HAP-1 (cell line): ENCODE results near the gene AGAP1.

Experiments used
- DNase-seq, 2 experiments: peaks; one replicate each; pipeline ENCODE4 v3.0.0-alpha.2; 2016 to 2020; ENCODE audit warnings: low spot score in 2 of 2
- H3K27me3 ChIP-seq: fragments of 250-450 bp; sonication (Bioruptor Pico); 2 replicates; pipeline ENCODE4 v1.5.1; 2020; ENCODE audit warnings: low read depth, mild to moderate bottlenecking, moderate library complexity
- H3K36me3 ChIP-seq: fragments of 250-450 bp; sonication (Bioruptor Pico); replicated peaks from 2 replicates; pipeline ENCODE4 v1.5.1; 2020; ENCODE audit warnings: mild to moderate bottlenecking
- H3K4me1 ChIP-seq: fragments of 250-450 bp; sonication (Bioruptor Pico); 2 replicates; pipeline ENCODE4 v1.5.1; 2020; ENCODE audit warnings: mild to moderate bottlenecking
- H3K4me3 ChIP-seq: fragments of 250-450 bp; sonication (Bioruptor Pico); 2 replicates; pipeline ENCODE4 v1.5.1; 2020; ENCODE audit warnings: mild to moderate bottlenecking, moderate library complexity
- H3K9me3 ChIP-seq: fragments of 250-450 bp; sonication (Bioruptor Pico); 2 replicates; pipeline ENCODE4 v1.5.1; 2020; ENCODE audit warnings: mild to moderate bottlenecking, moderate library complexity
- in situ Hi-C: fragments of 300-500 bp; cut with MboI; formaldehyde crosslinking; loops from 3 replicates; pipeline ENCODE4 v1.14.3; 2020; ENCODE audit warnings: low sequenced_read_pairs, inconsistent platforms, mixed read lengths

Gene AGAP1

DNA sequence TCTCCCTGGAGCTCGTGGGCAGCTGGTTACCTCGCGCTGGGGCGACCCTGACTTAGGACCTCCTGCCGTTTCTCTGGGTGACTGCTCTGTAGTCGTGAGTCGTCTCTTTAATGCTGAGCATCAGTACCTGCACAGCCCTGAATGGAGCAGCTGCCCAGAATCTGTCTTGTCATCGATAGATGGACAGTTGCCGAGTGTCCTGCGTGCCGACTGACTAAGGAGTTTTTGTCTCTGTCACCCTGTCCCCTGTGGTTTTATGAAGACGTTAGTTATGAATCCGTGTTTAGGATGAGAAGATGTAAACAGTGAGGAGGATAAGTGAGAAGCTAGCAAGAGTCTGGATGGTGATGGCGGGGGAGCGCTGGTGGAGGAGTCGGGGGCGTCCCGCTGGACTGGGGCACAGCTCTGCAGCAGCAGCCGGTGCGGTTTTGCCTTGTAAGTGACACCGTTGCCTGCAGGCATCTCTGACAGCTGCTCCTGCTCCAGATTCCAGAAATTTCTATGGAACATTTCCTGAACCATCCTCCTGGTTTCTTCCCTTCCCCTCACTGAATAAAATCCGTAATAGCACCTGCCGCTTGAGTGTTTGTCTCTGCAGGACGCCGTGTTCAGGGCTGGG, 13.3 kb downstream of the AGAP1 start:
- H3K4me3 ChIP-seq, result no peak overlapping the region
- H3K4me1 ChIP-seq, result peaks cover 13% of the 10 kb centered on the region
- H3K36me3 ChIP-seq, result no peaks in the 10 kb centered on the region
- in situ Hi-C loops, result no loop called here
- no peaks in the 10 kb centered on the region for H3K9me3 ChIP-seq
- DNase-seq, result no peak
- H3K27me3 ChIP-seq, result no peaks in the 10 kb centered on the region

- DNase-seq, result no peak
- Histone ChIP-seq H3K9me3 (no peaks in the 10 kb centered on the region), H3K4me3 (no peak overlapping the region), H3K36me3 (no peaks in the 10 kb centered on the region), H3K4me1 (peaks cover 10% of the 10 kb centered on the region), H3K27me3 (no peaks in the 10 kb centered on the region)
- in situ Hi-C loops, result no loop called here
These were observed 14.1 kb downstream of the AGAP1 start for GRCh38 chr2:235507928-235508327.

DNA sequence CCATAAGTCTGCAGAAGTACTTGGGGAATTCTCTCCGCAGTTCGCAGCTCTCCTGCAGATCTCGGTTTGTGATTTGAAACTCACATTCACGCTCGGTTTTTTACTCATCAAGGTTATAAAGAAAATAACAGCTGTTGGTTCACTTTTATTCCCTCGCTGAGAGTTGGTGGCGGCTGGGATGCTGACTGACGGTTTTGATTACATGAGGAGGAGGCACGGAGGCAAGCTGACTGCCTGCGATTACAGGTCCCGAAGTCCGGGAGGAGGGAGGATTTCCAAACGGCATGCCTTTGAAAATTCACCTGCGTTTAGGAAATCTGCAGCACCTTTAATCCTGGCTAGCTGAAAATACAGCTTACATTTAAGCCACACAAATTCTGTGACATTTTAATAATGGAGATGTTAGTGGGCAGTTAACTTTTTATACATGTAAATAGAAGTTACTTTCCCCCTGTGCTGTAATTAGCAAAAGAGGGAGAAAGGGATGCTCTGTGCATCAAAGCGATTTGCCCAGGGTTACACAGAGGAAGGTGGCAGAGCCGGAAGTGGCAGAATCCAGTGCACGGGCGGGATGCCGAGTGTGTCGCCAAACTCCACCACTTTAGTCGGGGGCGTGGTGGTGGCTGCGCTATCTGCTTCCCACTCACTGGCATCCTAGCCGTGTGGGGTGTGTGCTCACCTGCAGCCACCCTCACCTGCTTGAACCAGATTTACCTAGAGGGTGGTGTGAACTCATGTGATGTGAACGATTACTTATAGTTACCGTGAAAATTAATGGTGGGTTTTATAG, 14.7 kb downstream of the AGAP1 start:
- no peaks in the 10 kb centered on the region for H3K27me3 ChIP-seq
- in situ Hi-C loops, result no loop called here
- H3K9me3 ChIP-seq, result no peaks in the 10 kb centered on the region
- DNase-seq, result no peak
- H3K4me3 ChIP-seq, result no peak overlapping the region
- no peaks in the 10 kb centered on the region for H3K36me3 ChIP-seq
- peaks cover 10% of the 10 kb centered on the region for H3K4me1 ChIP-seq

DNA sequence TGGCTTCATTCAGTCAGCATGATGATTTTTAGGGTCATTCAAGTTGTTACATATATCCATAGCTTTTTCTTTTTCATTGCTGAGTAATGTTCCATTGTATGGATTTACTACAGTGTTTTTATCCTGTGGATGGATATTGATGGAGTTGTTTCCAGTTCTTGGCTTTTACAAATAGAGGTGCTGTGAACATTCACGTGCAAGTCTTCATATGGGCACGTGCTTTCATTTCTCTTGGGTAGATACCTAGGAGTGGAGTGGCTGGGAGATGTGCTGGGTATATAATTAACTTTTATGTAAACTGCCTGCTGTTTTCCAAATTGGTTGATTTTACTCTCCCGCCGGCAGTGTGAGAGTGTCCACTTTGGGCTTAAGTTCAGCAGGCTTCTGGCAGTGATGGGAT, 16.5 kb downstream of the AGAP1 start:
- Histone ChIP-seq H3K4me3 (no peak overlapping the region), H3K4me1 (peaks cover 2% of the 10 kb centered on the region; the same call in 1 of the 2 replicates), H3K27me3 (no peaks in the 10 kb centered on the region), H3K36me3 (no peaks in the 10 kb centered on the region), H3K9me3 (no peaks in the 10 kb centered on the region)
- no peak for DNase-seq
- in situ Hi-C loops, result no loop called here

GRCh38 chr2:235511187-235511661, 17.4 kb downstream of the AGAP1 start:
- no peak for DNase-seq
- in situ Hi-C loops, result no loop called here
- H3K27me3 ChIP-seq, result no peaks in the 10 kb centered on the region
- no peaks in the 10 kb centered on the region for H3K36me3 ChIP-seq
- H3K4me3 ChIP-seq, result no peak overlapping the region
- no peaks in the 10 kb centered on the region for H3K4me1 ChIP-seq
- no peaks in the 10 kb centered on the region for H3K9me3 ChIP-seq

DNA sequence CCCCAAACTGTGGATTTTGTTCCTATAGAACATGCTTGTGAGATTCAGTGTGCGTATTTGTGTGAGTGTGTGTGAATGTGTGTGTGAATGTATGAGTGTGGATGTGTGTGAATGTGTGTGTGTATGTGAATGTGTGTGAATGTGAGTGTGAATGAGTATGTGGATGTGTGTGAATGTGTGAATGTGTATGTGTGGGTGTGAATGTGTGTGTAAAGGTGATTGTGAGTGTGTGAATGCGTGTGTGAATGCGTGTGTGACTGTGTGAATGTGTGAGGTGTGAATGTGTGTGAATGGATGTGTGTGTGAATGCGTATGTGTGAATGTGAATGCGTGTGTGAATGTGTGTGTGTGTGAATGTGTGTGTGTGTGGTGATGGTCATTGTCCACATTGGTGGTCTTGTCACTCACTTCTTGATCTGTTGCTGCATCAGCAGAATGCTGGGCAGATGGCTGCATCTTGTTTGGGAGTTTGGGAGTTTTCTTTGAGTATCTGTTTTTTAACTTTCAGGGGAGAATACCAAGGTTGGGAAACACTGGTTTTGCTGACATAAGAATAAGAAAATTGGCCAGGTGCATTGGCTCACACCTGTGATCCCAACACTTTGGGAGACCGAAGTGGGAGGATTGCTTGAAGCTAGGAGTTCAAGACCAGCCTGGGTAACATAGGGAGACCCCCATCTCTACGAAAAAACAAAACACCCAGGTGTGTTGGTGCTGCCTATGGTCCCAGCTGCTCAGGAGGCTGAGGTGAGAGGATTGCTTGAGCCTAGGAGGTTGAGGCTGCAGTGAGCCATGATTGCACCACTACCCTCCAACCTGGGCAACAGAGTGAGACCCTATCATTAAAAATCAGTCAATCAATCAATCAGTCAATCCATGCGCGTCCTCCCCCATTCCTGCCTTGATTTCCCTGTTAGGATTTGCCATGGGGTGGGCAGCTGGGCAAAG, 18.2 kb downstream of the AGAP1 start:
- no peak for DNase-seq
- Histone ChIP-seq H3K4me1 (no peaks in the 10 kb centered on the region), H3K36me3 (no peaks in the 10 kb centered on the region), H3K27me3 (no peaks in the 10 kb centered on the region), H3K4me3 (no peak overlapping the region), H3K9me3 (no peaks in the 10 kb centered on the region)
- in situ Hi-C loops, result no loop called here

GRCh38 chr2:235512699-235513053, 18.8 kb downstream of the AGAP1 start:
- H3K9me3 ChIP-seq, result no peaks in the 10 kb centered on the region
- no peak for DNase-seq
- no peaks in the 10 kb centered on the region for H3K4me1 ChIP-seq
- no peaks in the 10 kb centered on the region for H3K36me3 ChIP-seq
- H3K27me3 ChIP-seq, result no peaks in the 10 kb centered on the region
- in situ Hi-C loops, result no loop called here
- H3K4me3 ChIP-seq, result no peak overlapping the region

DNA sequence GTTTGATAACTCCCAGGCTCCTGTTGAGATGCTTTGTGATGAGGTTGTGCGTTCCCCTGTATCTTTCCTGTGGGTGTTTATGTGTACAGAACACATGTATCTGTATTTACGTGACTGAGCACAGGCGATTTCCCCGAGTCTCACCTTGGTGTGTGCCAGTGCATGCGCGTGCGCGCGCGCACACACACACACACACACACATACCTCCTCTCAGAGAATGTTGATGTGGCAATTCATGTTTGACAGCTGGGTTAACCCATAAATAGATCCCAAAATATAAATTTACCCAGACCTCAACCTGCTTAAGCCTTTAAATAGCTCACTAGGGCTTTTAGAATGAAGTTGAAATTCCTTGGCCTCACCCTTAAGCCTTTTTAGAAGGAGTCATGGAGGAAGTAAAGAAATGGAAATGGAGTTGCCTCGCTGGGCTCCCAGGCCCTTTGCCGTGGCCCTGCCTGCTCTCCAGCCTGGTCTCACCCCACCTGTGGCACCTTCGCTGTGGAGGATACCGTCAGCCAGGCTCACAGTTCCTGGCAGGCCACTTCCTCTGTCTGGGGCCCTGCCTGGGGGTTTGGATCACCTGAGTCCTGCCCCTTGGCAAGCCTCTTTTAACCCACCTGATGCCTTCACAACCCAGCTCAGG, 20.3 kb downstream of the AGAP1 start:
- Histone ChIP-seq H3K36me3 (no peaks in the 10 kb centered on the region), H3K27me3 (no peaks in the 10 kb centered on the region), H3K4me1 (no peaks in the 10 kb centered on the region), H3K4me3 (no peak overlapping the region), H3K9me3 (no peaks in the 10 kb centered on the region)
- in situ Hi-C loops, result no loop called here
- DNase-seq, result no peak

DNA sequence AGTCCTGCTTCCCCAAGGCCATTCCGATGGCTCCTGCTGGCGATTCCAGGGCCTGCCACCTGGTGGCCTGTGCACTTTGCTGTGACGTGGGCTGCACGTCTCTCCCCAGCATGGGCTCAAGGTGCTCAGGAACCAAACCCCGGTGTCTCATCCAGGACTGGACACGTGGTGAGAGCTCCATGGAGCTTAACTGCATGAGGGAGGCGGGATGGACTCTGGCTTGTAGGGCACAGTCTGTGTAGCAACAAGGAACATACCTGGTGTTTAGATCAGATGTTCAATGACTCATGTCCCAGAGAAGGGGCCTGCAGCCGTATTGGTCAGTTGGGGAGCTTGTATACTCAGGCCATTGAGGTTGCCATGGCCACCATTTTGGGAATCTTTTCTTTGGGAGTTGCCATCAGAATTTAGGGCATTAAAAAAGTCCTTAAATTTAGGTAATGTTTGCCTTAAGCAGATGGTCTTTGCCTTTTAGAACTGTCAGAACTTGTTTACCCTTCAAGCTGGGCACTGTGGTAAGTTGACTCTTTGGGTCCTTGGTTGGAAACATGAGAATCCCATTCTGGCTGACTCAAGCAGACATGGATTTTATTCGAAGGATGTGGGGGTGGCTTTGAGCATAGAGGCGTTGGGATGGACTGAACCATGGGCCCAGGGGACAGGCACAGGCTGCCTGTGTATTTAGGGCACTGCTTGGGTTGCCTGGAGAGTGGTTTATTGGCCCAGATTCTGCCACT, 21.0 kb downstream of the AGAP1 start:
- Histone ChIP-seq H3K36me3 (no peaks in the 10 kb centered on the region), H3K9me3 (no peaks in the 10 kb centered on the region), H3K4me1 (no peaks in the 10 kb centered on the region), H3K4me3 (no peak overlapping the region), H3K27me3 (no peaks in the 10 kb centered on the region)
- DNase-seq, result no peak
- in situ Hi-C loops, result no loop called here

- H3K27me3 ChIP-seq, result no peaks in the 10 kb centered on the region
- no peaks in the 10 kb centered on the region for H3K36me3 ChIP-seq
- H3K4me1 ChIP-seq, result no peaks in the 10 kb centered on the region
- no peak for DNase-seq
- H3K4me3 ChIP-seq, result no peak overlapping the region
- in situ Hi-C loops, result no loop called here
- H3K9me3 ChIP-seq, result no peaks in the 10 kb centered on the region
These were observed 21.5 kb downstream of the AGAP1 start for GRCh38 chr2:235515364-235515742.

GRCh38 chr2:235515821-235516220, 22.0 kb downstream of the AGAP1 start:
- Histone ChIP-seq H3K4me3 (no peak overlapping the region), H3K9me3 (no peaks in the 10 kb centered on the region), H3K36me3 (no peaks in the 10 kb centered on the region), H3K4me1 (no peaks in the 10 kb centered on the region), H3K27me3 (no peaks in the 10 kb centered on the region)
- in situ Hi-C loops, result no loop called here
- DNase-seq, result no peak

- no peak for DNase-seq
- Histone ChIP-seq H3K9me3 (no peaks in the 10 kb centered on the region), H3K4me3 (no peak overlapping the region), H3K27me3 (no peaks in the 10 kb centered on the region), H3K4me1 (no peaks in the 10 kb centered on the region), H3K36me3 (no peaks in the 10 kb centered on the region)
- in situ Hi-C loops, result no loop called here
These were observed 22.4 kb downstream of the AGAP1 start for GRCh38 chr2:235516257-235516656.
